ENCODE results near the gene SLC18A2.

The SLC18A2 gene

GRCh38 chr10:117223693-117224430 lies 17.1 kb upstream of the SLC18A2 start:
- no peak for TF ChIP-seq EZH2phosphoT487 (IDR thresholded peaks at IDR 0.05; ENCODE audit: borderline replicate concordance)
- TF ChIP-seq CTCF (conservative IDR thresholded peaks at IDR 0.05; ENCODE audit: low read length) = no peak

GRCh38 chr10:117224881-117225280 lies 16.0 kb upstream of the SLC18A2 start:
- H3K4me1 ChIP-seq (ENCODE audit: insufficient read depth, low read length, poor library complexity, severe bottlenecking) = no peaks in the 10 kb centered on the region
- no peaks in the 10 kb centered on the region for H3K36me3 ChIP-seq (ENCODE audit: insufficient read depth, low read length)
- H4K20me1 ChIP-seq (ENCODE audit: insufficient read depth, low read length, poor library complexity, severe bottlenecking) = no peaks in the 10 kb centered on the region
- H3K9me3 ChIP-seq (ENCODE audit: insufficient read depth, low read depth, low read length) = no peaks in the 10 kb centered on the region
- no peaks in the 10 kb centered on the region for H3F3A ChIP-seq (ENCODE audit: low read depth)
- H3K9me2 ChIP-seq (replicated peaks; ENCODE audit: low read depth, low read length) = no peaks in the 10 kb centered on the region
- no peaks in the 10 kb centered on the region for H3K27me3 ChIP-seq (ENCODE audit: insufficient read depth, low read length, poor library complexity, severe bottlenecking)
- H3K79me2 ChIP-seq (ENCODE audit: insufficient read depth, low read length) = no peaks in the 10 kb centered on the region
- TF ChIP-seq CTCF (conservative IDR thresholded peaks at IDR 0.05; ENCODE audit: low read length) (no peak), EZH2phosphoT487 (IDR thresholded peaks at IDR 0.05; ENCODE audit: borderline replicate concordance) (no peak)
- H2AFZ ChIP-seq (ENCODE audit: low read length) = no peak overlapping the region
- H3K9ac ChIP-seq (ENCODE audit: low read depth, low read length, poor library complexity, severe bottlenecking) = no peak overlapping the region
- H3K4me2 ChIP-seq (ENCODE audit: low read depth, low read length, poor library complexity, severe bottlenecking) = no peak overlapping the region
- no peak overlapping the region for H3K4me3 ChIP-seq (ENCODE audit: low read length, poor library complexity, severe bottlenecking)

More at GRCh38 chr10:117223693-117224430, 17.1 kb upstream of the SLC18A2 start:
- Histone ChIP-seq H3K9me3 (ENCODE audit: insufficient read depth, low read depth, low read length) (no peaks in the 10 kb centered on the region), H3K4me2 (ENCODE audit: low read depth, low read length, poor library complexity, severe bottlenecking) (no peak overlapping the region), H3K4me3 (ENCODE audit: low read length, poor library complexity, severe bottlenecking) (no peak overlapping the region), H3F3A (ENCODE audit: low read depth) (no peaks in the 10 kb centered on the region), H3K36me3 (ENCODE audit: insufficient read depth, low read length) (no peaks in the 10 kb centered on the region), H3K9me2 (replicated peaks; ENCODE audit: low read depth, low read length) (no peaks in the 10 kb centered on the region), H3K4me1 (ENCODE audit: insufficient read depth, low read length, poor library complexity, severe bottlenecking) (no peaks in the 10 kb centered on the region), H2AFZ (ENCODE audit: low read length) (no peak overlapping the region), H3K9ac (ENCODE audit: low read depth, low read length, poor library complexity, severe bottlenecking) (no peak overlapping the region), H3K79me2 (ENCODE audit: insufficient read depth, low read length) (no peaks in the 10 kb centered on the region), H4K20me1 (ENCODE audit: insufficient read depth, low read length, poor library complexity, severe bottlenecking) (no peaks in the 10 kb centered on the region), H3K27me3 (ENCODE audit: insufficient read depth, low read length, poor library complexity, severe bottlenecking) (no peaks in the 10 kb centered on the region)

GRCh38 chr10:117226813-117227451 lies 14.0 kb upstream of the SLC18A2 start:
- no peak overlapping the region for H2AFZ ChIP-seq (ENCODE audit: low read length)
- H3K9ac ChIP-seq (ENCODE audit: low read depth, low read length, poor library complexity, severe bottlenecking) = no peak overlapping the region
- no peaks in the 10 kb centered on the region for H3K9me3 ChIP-seq (ENCODE audit: insufficient read depth, low read depth, low read length)
- H3K4me2 ChIP-seq (ENCODE audit: low read depth, low read length, poor library complexity, severe bottlenecking) = no peak overlapping the region
- H3K79me2 ChIP-seq (ENCODE audit: insufficient read depth, low read length) = no peaks in the 10 kb centered on the region
- TF ChIP-seq EZH2phosphoT487 (IDR thresholded peaks at IDR 0.05; ENCODE audit: borderline replicate concordance) (no peak), CTCF (conservative IDR thresholded peaks at IDR 0.05; ENCODE audit: low read length) (peak; percentile 96)
- H3K36me3 ChIP-seq (ENCODE audit: insufficient read depth, low read length) = no peaks in the 10 kb centered on the region
- no peaks in the 10 kb centered on the region for H3K9me2 ChIP-seq (replicated peaks; ENCODE audit: low read depth, low read length)
- no peaks in the 10 kb centered on the region for H4K20me1 ChIP-seq (ENCODE audit: insufficient read depth, low read length, poor library complexity, severe bottlenecking)
- no peaks in the 10 kb centered on the region for H3K27me3 ChIP-seq (ENCODE audit: insufficient read depth, low read length, poor library complexity, severe bottlenecking)
- H3K4me3 ChIP-seq (ENCODE audit: low read length, poor library complexity, severe bottlenecking) = no peak overlapping the region
- no peaks in the 10 kb centered on the region for H3K4me1 ChIP-seq (ENCODE audit: insufficient read depth, low read length, poor library complexity, severe bottlenecking)
- H3F3A ChIP-seq (ENCODE audit: low read depth) = no peaks in the 10 kb centered on the region

Data from Loucy (cell line).